SW480 (cell line): ENCODE measurements around the gene WDR70.
"Not testable (repeated sequence)": the region's sequence is repeated elsewhere in the genome, so short reads cannot be mapped to it uniquely, and the experiment has no call there.

ENCODE experiments used
- DNase-seq: peaks from one replicate; pipeline ENCODE4 v3.0.0-alpha.2; 2016; ENCODE audit warnings: low spot score

Gene WDR70

DNA sequence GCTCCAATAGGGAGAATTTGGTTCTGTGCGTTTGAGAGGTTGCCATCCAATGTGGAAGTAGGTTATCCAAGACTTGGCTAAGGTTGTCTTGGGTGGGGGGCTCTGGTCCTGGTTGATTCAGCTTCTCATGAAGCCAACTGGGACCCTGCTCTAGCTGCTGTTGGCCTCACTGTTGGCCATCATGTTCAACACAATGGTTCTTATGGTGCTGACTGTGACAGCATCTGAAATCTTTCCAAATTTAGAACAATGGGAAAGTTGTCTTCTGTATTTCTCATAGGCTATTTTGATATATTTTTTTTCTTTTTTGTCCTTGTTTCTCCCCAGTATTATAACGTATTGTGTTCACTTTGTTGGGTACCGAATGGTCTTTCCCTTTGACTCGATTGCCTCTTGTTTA, 388.8 kb downstream of the WDR70 start:
- no peak for DNase-seq

DNA sequence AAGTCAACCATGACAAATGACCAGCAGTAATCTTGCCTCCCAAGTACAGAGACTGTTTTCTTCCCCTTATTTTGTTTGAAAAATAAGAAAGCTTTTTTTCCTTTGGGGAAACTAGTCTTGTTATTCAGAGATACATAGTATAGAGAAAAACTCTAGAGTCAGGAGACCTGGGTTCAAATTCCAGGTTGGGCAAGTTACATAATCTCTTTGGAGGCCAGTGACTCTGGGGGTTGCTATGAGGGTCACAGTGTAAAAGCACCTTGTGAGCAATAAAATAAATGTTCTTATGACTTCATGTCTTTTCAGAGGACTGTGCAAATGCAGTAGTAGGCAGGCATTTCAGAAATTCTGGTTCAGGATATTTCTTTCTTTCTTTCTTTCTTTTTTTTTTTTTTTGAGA, 389.3 kb downstream of the WDR70 start:
- no peak for DNase-seq

DNA sequence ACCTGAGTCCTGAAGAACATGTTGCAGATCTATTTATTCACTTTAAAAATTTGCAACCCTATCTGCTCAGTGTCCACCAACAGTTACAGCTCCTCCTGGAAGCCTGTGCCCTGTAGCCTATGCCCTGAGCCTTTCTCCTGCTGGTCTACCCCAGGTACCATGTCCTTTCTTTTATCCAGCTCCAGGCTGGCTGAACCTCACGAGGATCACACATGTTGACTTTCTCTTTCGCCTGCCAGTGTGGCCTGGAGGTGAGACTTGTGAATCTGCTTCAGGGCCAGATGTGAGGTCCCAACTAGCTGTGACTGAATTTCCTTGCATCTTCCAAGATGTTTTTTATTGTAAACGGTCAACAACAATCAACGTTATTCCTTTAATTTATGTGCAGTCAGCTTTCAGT, 390.0 kb downstream of the WDR70 start:
- DNase-seq, result no peak

DNA sequence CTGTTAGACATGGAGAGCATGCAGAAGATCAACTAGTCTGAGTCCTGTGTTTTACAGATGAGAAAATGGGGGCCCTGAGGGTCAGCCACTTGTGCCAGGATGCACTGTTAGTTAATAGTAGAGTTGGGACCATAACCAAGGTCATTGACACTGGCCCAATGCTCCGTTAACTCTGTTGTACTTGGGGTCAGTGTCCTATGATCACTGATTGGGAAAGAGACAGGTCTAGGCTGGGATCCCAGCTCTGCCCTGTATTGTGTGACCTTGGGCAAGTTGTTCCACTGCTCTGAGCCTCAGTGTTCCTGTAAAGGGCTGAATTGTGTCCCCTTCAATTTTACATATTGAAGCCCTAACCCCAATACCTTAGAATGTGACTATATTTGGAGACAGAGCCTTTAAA, 390.7 kb downstream of the WDR70 start:
- no peak for DNase-seq

DNA sequence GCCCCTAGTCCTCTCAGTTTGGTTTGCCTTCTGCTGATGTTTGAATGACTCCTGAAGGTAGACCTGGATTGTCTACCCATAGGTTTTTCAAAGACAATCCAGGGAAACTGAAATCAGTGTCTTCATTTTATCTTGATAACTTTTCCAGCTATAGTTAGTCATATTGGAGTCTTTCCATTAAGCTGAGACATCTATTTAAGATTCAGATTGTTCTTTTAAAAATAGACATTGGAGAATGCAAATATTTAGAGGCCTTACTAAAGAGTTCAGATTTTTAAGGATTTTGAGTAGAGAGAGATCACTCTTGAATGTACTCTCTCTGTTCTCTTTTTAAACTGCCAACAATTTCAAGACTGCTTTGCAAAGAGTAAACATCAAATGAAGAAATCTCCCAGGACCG, 391.7 kb downstream of the WDR70 start:
- no peak for DNase-seq

DNA sequence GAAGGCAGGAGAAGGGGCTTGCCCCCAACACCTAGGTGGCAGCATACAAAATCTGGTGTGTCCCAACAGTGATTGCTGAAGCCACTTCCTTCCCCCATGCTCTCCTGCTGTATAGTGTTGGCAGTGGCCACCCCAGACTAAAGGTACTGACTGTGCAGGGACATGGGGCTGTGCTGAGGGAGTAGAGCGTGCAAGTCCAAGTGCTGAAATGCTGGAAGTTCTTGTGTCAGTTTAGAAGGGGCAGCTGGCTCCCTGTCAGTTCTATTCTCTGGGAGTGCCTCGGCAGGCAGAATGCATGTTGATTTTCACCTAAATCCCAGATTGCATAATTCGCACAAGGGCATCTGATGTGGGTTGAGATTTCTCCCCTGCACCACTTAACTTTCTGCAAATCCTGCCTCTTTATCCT, 392.1 kb downstream of the WDR70 start:
- DNase-seq, result no peak

DNA sequence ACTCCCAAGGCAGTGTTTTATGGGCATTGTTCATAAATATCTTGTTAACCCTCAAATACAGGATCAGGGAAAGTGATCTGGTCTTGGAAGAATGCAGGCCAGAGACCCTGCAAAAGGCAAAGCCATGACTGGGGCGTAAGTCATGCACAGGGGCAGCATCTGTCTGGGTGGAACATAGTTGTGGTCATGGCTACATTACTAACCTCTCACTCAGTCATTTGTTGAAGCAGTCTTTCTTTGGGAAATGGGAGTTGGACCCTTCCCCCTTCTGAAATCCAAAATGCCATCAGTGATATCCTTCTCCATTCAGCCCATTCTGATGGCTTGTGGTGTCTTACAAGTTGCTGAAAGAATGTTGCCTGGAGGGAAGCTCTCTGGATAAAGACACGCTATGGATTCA, 392.6 kb downstream of the WDR70 start:
- DNase-seq, result peak; percentile 17

DNA sequence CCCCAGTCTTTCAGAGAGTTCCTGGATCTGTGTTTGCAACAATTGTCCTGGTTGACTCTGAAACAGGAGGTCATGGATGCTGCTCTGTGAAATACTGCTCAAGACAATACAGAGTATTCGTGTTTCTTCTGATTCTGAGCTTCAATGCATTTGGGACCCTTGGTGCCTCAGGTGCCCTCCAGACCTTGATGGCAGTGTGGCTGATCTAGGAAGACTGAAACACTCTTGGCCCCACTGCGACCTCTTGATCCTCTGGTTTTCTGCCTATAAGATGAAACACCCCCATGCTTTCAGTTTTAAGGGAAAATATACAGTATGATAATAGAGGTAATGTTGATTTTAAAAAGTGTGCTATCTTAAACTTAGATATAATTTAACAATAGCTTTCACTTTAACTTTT, 393.1 kb downstream of the WDR70 start:
- DNase-seq, result no peak

DNA sequence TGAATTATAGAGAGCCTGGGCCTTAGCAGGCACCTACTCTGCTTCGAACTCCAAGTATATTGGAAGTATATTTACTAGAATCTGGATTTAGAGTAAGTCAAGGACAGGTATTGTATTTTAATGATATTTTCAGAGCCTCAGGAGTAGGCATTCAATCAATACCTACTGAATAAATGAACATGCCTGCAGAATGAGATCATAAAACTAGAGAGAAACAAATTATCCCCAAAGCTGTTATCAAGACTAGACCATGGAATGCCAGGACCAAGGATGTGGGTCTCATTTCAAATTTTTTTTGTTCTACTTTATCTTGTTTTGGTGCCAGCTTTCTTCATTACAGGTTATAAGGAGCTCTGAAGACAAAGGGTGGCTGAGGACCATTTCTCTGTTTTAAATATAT, 394.7 kb downstream of the WDR70 start:
- no peak for DNase-seq

DNA sequence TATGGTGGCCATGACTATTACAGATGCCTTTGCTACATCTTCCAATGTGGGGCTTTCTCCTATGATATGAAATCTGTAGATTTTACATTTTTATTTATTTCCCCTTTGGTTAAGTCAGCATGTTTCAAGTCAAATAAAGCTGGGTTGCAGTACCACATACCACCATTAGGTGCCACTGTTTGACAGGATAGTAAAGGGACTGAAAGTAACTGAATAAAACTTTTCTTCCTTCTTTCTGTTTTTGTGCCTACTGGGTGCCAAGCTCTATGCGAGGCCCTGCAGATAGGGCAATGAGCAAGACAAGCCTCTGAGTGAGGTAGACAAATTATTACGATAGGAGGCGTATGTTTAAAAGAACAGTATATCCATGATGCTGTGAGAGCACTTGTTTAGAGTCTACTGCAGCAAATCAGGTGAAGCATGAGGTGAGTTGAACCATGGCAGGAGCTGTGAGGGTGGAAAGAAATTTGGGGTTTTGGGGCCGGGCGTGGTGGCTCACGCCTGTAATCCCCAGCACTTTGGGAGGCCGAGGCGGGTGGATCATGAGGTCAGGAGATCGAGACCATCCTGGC, 395.9 kb downstream of the WDR70 start:
- no peak for DNase-seq

DNA sequence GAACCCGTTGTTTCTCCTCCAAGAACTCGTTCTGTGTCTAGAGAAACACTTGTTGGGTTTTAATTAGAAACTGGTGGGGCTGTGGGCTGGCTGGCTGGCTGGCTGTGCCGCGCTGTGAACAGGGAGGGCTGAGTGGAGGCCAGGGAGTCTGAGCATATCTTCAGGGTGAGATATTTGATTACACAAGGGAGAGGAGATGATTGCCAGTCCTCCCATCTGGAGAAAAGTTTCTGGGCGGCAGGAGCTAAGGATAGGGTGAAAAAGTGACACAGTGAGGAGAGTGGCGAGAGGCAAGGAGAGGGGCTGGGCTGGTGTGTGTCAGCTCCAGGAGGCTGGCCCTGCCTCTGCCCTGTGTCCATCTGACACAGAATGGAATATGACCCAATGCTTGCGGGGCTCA, 397.7 kb downstream of the WDR70 start:
- no peak for DNase-seq

DNA sequence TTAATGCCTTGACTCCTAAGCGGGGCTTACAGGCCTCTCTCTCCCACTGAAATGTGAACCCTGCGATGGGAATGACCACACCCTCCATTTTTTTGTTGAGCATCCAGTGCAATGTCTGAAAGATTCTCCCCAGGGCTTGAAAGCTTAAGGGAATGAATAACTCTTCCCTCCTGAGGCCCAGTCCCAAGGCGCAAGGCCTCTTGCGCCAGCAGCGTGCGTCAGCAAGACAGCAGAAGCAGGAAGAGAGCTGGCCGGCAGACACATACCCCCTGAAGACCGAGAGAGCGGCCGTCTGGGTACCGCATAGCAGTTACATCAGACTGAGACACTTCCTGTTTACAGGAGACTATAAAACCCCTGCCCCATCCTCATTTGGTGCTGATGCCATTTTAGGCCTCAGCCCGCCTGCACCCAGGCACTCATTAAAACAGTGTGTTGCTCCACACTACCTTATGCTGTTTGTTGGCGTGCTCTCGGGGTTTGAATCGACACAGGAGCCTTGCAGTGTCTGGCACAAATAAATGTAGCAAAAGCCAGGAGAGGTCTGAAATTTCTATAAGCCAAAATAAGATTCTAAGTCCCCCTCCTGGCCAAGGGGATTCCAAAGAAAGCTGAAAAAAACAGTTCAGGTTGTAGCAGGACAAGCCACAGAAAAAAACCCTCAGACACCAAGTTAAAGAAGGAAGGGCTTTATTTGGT, 398.5 kb downstream of the WDR70 start:
- DNase-seq, result no peak

DNA sequence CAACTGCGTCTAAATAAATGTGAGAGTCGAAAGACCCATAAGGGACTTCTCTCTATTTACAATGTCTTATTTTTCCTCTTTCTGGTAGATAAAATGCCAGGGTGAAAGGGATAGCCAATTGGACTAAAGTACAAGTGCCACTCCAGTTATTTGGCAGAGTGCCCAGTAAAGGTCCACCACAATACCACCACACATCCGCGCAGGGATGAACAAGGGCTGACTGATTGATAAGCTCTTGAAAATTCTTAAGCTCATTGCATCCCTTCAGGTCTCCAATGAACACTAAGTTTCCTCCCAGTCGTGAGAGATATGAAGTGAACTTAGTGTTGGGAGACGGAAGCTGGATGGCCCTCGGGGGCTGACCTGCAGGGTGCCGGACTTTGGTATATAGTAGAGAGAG, 402.3 kb downstream of the WDR70 start:
- DNase-seq, result not testable (repeated sequence)

DNA sequence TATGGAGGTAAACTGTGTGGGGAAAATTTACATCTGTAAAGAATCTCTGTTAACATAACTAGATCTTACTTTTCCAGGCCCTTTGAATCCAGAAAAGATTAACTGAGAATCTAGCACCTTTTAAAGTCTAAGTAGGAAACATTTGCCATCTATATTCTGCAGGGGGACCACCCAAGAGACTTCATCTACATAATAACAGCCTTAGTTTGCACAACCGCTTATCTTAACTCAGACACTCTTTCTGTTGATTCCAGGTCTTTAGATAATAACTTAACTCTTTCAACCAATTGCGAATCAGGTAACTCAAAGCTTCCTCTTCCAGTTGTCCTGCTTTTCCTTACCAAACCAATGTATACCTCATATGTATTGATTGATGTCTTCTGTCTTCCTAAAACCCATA, 407.3 kb downstream of the WDR70 start:
- DNase-seq, result no peak

DNA sequence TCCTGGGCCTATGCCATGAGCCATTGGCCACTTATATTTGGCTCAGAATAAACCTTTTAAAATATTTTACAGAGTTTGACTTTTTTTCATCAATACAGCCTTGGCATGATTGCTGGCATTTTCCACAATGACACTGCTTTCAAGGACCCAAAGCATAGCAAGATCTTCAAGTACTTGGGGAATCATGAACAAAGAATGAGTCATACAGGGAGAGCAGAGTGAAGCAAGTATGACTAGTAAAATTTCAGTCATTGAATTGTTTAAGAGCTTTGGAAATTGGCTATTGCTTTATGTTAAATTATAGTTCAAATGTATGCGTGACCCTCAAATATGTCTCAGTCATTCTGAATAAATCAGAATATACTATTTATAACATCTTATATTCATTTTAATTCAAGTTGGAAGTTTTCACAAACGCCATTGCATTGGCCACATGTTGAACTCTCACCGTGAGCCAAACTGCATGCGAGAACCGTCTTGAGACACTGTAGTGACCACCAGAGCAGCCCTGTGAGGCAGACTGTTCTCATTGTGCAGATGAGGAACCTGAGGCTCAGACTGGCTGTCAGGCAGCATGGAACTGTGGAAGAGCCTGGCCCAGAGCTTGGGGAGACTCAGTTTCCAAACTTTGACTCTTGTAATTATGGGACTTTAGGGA, 407.9 kb downstream of the WDR70 start:
- no peak for DNase-seq

DNA sequence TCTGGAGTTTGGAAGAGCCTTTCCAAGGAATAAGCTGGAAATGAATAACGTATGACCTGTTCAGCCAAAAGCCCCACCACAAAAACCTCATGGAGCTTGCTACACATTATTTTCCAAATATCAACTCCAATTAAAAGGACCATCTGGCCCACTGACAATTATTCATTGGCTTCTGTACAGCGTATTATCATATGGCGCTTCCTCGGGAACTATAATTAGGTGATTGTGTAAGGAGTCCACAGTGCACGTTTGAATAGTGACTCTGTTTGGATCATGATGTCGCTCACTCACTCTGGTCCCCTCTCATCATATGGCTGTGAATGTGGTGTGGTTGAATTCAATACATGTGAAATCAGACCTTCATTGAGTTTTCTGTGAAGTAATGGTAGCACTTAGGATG, 408.6 kb downstream of the WDR70 start:
- no peak for DNase-seq

DNA sequence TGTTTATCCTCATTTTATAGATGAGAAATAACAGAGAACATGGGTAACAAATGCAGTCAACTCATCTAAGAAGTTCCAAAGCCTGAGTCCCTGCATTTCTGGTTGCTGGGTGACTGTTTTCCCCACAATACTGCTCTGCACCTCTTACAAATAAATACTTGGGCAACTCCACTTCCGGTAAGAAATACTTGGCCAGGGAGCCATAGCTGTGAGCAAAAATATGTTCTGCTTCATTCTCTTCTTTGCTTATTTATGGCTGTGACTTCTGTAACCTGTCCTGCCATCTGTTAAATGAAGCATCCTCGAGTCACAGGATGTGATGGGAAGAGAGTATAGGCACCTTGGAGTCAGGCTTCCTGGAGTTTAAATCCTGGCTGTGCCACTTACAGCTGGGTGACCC, 410.9 kb downstream of the WDR70 start:
- no peak for DNase-seq

DNA sequence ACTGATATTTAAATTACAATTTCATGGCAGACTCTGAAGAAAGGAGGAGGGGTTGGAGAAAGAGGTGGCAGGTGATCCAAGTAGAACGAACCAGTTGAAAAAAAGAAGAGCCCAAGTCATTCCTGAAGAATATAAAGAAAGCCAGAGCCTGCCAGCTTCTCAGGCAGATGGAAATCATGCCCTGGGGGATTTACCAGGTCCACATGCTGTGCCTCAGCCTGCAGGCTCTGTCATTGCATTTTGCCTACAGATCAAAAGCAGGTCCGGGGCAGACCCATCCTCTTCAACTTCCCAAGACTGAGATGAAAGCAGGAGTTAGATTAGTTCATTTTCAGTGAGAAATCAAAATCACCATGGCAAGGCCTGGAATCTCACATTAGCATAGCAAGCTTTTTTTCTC, 412.2 kb downstream of the WDR70 start:
- DNase-seq, result no peak

DNA sequence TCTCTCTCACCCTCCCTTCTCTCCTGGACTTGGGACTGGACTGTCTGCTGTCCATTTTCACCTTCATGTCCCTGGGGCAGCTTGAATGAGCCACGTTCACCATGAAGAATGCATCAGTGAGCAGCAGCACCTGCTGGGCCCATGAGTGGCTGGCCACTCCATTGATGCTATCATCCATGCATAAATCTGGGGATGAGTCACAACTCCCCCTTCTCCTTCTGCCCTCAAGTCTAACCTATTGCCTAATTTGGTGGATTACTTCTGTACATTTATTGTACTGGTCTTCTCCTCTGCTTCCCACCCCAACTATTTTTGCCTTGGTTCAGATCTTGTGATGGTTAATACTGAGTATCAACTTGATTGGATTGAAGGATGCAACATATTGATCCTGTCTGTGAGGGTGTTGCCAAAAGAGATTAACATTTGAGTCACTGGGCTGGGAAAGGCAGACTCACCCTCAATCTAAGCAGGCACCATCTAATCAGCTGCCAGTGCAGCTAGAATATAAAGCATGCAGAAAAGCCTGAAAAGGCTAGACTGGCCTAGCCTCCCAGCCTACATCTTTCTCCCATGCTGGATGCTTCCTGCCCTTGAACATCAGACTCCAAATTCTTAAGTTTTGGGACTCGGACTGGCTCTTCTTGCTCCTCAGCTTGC, 414.0 kb downstream of the WDR70 start:
- DNase-seq, result peak; percentile 18

DNA sequence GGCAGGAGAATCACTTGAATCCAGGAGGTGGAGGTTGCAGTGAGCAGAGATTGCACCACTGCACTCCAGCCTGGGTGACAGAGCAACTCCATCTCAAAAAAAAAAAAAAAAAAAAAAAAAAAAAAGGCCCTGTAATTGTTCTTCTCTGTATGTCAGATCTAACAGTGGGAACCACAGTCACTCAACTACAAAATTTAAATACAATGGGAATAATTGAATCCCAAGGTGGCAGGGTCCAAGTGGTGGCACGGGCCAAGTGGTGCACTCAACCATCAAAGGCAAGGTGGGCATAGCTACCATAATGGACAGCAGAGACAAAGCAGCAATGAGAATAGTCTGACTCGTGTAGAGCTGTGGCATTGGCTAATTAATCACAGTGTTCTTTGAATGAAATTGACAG, 416.2 kb downstream of the WDR70 start:
- not testable (repeated sequence) for DNase-seq

DNA sequence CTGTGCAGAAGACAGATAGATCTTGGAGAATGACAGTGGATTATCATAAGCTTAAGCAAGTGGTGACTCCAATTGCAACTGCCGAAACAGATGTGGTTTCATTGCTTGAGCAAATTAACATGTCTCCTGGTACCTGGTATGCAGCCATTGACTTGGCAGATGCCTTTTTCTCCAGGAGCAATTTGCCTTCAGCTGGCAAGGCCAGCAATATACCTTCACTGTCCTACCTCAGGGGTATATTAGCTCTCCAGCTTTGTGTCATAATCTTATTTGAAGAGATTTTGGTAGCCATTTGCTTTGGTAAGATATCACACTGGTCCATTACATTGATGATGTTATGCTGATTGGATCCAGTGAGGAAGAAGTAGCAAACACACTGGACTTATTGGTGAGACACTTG, 417.3 kb downstream of the WDR70 start:
- DNase-seq, result not testable (repeated sequence)

DNA sequence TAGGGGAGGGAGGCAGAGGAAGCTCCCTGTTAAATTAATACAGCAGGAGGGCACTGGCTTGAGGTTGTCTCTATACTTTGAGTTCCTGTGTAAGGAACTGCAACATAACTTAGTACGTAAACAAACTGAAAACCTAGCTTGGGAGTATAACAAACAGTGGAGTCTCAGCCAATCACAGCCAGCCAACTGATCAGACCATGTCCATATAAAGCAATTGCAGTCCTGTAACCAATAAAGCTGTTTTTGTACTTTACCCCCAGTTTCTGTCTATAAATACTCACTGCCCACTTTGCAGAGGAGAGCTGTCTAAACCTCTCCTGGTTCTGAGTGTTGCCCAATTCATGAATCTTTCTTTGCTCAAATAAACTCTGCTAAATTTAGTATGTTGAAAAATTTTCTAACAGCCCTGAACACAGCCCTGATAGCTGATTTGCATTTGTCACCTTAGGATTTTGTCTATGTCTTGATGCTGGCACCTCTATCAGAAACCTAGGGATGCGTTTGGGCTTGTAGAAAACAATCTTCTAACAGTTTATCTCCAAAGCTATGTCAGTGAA, 420.8 kb downstream of the WDR70 start:
- DNase-seq, result no peak

DNA sequence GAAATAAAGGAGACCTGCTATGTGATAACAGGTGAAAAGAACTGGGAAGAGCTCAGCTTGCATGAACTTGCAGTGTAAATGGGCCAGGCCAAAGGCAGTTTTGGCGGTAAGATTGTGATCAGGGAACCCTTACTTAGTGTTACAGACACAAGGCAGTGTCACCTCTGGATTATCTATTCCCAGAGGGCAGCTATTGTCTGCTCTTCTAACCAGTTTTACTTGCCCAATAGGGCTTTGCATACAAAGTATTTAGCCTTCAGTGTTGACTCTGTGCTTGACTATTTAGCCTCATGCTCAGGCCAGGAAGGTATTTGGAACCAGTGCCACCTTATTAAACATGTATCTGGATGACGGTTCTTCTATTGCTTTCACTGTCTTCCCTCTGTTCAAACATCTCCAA, 422.4 kb downstream of the WDR70 start:
- DNase-seq, result no peak
